A549 (cell line): ENCODE data around the gene TEP1. TPM values are rescaled to one million over a fixed set of nuclear protein-coding genes. Genes with fewer than 3 reads are reported as not detected.
A peak's percentile ranks its signal among the peaks of the same experiment; 100 is the strongest.

ENCODE experiments used
- ATAC-seq, 2 experiments: fragments of 200-7000 bp in 1 of 2; fragments of >200 bp in 1 of 2; cut with Nextera tagmentation in 1 of 2; cut with Tn5 transposase in 1 of 2; 3 replicates each; pipeline versions ENCODE4 v1.8.0 to v1.9.1; 2018 to 2020; ENCODE audit warnings: mild to moderate bottlenecking in 1 of 2, moderate library complexity in 1 of 2
- CTCF ChIA-PET: fragments of 300-600 bp; sonication (Branson Sonifier 250); formaldehyde crosslinking; extraction: SDS; loops from one replicate; lab custom pipeline; 2021; ENCODE audit warnings: antibody characterized with exemption, inconsistent platforms; lab: Yijun Ruan, JAX
- POLR2A ChIA-PET: fragments of 350-600 bp; formaldehyde crosslinking; extraction: SDS; loops from one replicate; lab custom pipeline; 2021; ENCODE audit warnings: antibody characterized with exemption, inconsistent platforms; lab: Yijun Ruan, JAX
- DNase-seq, 2 experiments: peaks; one replicate each; pipeline versions ENCODE4 v3.0.0 to v3.0.0-alpha.2; 2011 to 2016; ENCODE audit warnings: low read depth in 1 of 2, low spot score in 1 of 2
- FAIRE-seq: peaks from 2 replicates; lab custom pipeline; 2011; peaks lifted over from hg19 to GRCh38; lab: Jason Lieb, UNC
- H3K27ac ChIP-seq, 2 experiments: fragments of >200 bp; sonication (Bioruptor Twin); formaldehyde crosslinking; 3 replicates each; pipeline ENCODE4 v1.5.1; 2016 to 2017
- H3K4me1 ChIP-seq: fragments of >200 bp; sonication (Bioruptor Twin); formaldehyde crosslinking; 3 replicates; pipeline ENCODE4 v1.6.1; 2016
- H3K4me2 ChIP-seq: fragments of >200 bp; sonication (Bioruptor Twin); formaldehyde crosslinking; 3 replicates; pipeline ENCODE4 v1.6.1; 2016
- H3K4me3 ChIP-seq: fragments of >200 bp; sonication (Bioruptor Twin); formaldehyde crosslinking; 3 replicates; pipeline ENCODE4 v1.5.1; 2016
- H3K9me3 ChIP-seq: fragments of >200 bp; sonication (Bioruptor Twin); formaldehyde crosslinking; 3 replicates; pipeline ENCODE4 v1.6.1; 2016
- CBX2 ChIP-seq: fragments of 200-600 bp; sonication (generic); IDR thresholded peaks from 2 replicates; pipeline ENCODE4 v1.6.1; 2016; ENCODE audit warnings: low read depth, mild to moderate bottlenecking, borderline replicate concordance
- CEBPB ChIP-seq, 2 experiments: fragments of >200 bp in 1 of 2; sonication (Bioruptor Twin) in 1 of 2; formaldehyde crosslinking in 1 of 2; IDR thresholded peaks; 2 replicates each; pipeline ENCODE4 v1.6.1; 2012 to 2016
- FOXS1 ChIP-seq: fragments of 250-450 bp; sonication (Bioruptor Pico); IDR thresholded peaks from 2 replicates; pipeline ENCODE4 v1.5.0; 2020; ENCODE audit warnings: mild to moderate bottlenecking, moderate library complexity
- GATA3 ChIP-seq: IDR thresholded peaks from 2 replicates; pipeline ENCODE4 v1.6.1; 2012; ENCODE audit warnings: borderline replicate concordance
- JUN ChIP-seq, 2 experiments: fragments of >200 bp; sonication (Bioruptor Twin); formaldehyde crosslinking; IDR thresholded peaks; 2 replicates in 1 of 2; 3 replicates in 1 of 2; pipeline ENCODE4 v1.6.1; 2016 to 2017
- KDM5A ChIP-seq: fragments of 200-600 bp; sonication (generic); IDR thresholded peaks from 2 replicates; pipeline ENCODE4 v1.6.1; 2016; ENCODE audit warnings: antibody characterized with exemption, mild to moderate bottlenecking
- MAFK ChIP-seq: fragments of 450-650 bp; IDR thresholded peaks from 2 replicates; pipeline ENCODE4 v1.6.1; 2014; ENCODE audit not compliant: partially characterized antibody
- NFE2L2 ChIP-seq: fragments of 150-350 bp; conservative IDR thresholded peaks from 2 replicates; pipeline ENCODE4 v1.6.1; 2014; ENCODE audit warnings: low read length
- PHF8 ChIP-seq: fragments of 200-600 bp; sonication (generic); IDR thresholded peaks from 2 replicates; pipeline ENCODE4 v1.6.1; 2016; ENCODE audit warnings: low read depth, mild to moderate bottlenecking, antibody characterized with exemption, moderate library complexity, borderline replicate concordance
- RAD21 ChIP-seq, 2 experiments: fragments of >200 bp in 1 of 2; sonication (Bioruptor Twin) in 1 of 2; formaldehyde crosslinking in 1 of 2; IDR thresholded peaks in 1 of 2; conservative IDR thresholded peaks in 1 of 2; 2 replicates in 1 of 2; 3 replicates in 1 of 2; pipeline ENCODE4 v1.6.1; 2012 to 2018; ENCODE audit warnings: inconsistent platforms in 1 of 2
- RARB ChIP-seq: fragments of 250-450 bp; sonication (Bioruptor Pico); IDR thresholded peaks from 2 replicates; pipeline ENCODE4 v1.8.0; 2021; ENCODE audit warnings: mild to moderate bottlenecking, moderate library complexity
- RFX5 ChIP-seq: fragments of 450-650 bp; IDR thresholded peaks from 2 replicates; pipeline ENCODE4 v1.7.1; 2014; ENCODE audit warnings: antibody characterized with exemption, mild to moderate bottlenecking, moderate library complexity
- SMC3 ChIP-seq: fragments of >200 bp; sonication (Bioruptor Twin); formaldehyde crosslinking; IDR thresholded peaks from 3 replicates; pipeline ENCODE4 v1.6.1; 2018; ENCODE audit warnings: inconsistent platforms
- SREBF2 ChIP-seq: fragments of 450-650 bp; IDR thresholded peaks from 2 replicates; pipeline ENCODE4 v1.6.1; 2014; ENCODE audit warnings: mild to moderate bottlenecking, moderate library complexity
- ZNF302 ChIP-seq: fragments of 250-450 bp; sonication (Bioruptor Pico); IDR thresholded peaks from 2 replicates; pipeline ENCODE4 v1.9.0; 2021; ENCODE audit warnings: inconsistent platforms, mild to moderate bottlenecking, moderate library complexity
- WGBS: methylation state at CpG from one replicate; pipeline ENCODE4 v1.1.6; 2017; ENCODE audit errors: missing lambda C conversion rate; 5-methylcytosine and 5-hydroxymethylcytosine counted together
- polyA plus RNA-seq, 4 experiments: library from polyadenylated mRNA; depleted of rRNA in 3 of 4; stranded (reverse); fragments of >200 nt; fragmentation: RNase III in 1 of 4; extraction: RNeasy Plus Mini Kit Qiagen cat#74134 plus additional on column Dnase treatment in 1 of 4; gene quantifications; 2 replicates in 3 of 4; 3 replicates in 1 of 4; pipeline ENCODE4 v1.2.3, GENCODE V29; 2011 to 2017
- TF ChIP-seq, protein P1 (sequence below): fragments of 250-450 bp; sonication (Bioruptor Pico); IDR thresholded peaks from 2 replicates; pipeline ENCODE4 v1.5.0; 2021; ENCODE audit warnings: mild to moderate bottlenecking, moderate library complexity, borderline replicate concordance
- TF ChIP-seq, protein P2 (sequence below): IDR thresholded peaks from 2 replicates; pipeline ENCODE4 v1.6.1; 2012
- TF ChIP-seq, protein P3 (sequence below): IDR thresholded peaks from 2 replicates; pipeline ENCODE4 v1.6.1; 2012; ENCODE audit warnings: low read depth, borderline replicate concordance
- TF ChIP-seq, protein P4 (sequence below): fragments of >200 bp; sonication (Bioruptor Twin); formaldehyde crosslinking; IDR thresholded peaks from 2 replicates; pipeline ENCODE4 v1.6.1; 2016
- TF ChIP-seq, protein P5 (sequence below): fragments of 200-600 bp; sonication (generic); IDR thresholded peaks from 2 replicates; pipeline ENCODE4 v1.6.1; 2016; ENCODE audit warnings: antibody characterized with exemption, mild to moderate bottlenecking, moderate library complexity
- TF ChIP-seq, protein P6 (sequence below): fragments of 250-450 bp; sonication (Bioruptor Pico); IDR thresholded peaks from 2 replicates; pipeline ENCODE4 v1.5.0; 2020; ENCODE audit warnings: low read depth, mild to moderate bottlenecking, moderate library complexity
- TF ChIP-seq, protein P7 (sequence below): fragments of >200 bp; sonication (Bioruptor Twin); formaldehyde crosslinking; IDR thresholded peaks from 3 replicates; pipeline ENCODE4 v1.5.1; 2016
- TF ChIP-seq, protein P8 (sequence below): fragments of 450-650 bp; IDR thresholded peaks from 2 replicates; pipeline ENCODE4 v1.6.1; 2014; ENCODE audit warnings: antibody characterized with exemption

The TEP1 gene
- polyA plus RNA-seq, 2 of the 4 experiments (the other 2 are of a cell fraction) = 6.8 to 17.5 TPM

DNA sequence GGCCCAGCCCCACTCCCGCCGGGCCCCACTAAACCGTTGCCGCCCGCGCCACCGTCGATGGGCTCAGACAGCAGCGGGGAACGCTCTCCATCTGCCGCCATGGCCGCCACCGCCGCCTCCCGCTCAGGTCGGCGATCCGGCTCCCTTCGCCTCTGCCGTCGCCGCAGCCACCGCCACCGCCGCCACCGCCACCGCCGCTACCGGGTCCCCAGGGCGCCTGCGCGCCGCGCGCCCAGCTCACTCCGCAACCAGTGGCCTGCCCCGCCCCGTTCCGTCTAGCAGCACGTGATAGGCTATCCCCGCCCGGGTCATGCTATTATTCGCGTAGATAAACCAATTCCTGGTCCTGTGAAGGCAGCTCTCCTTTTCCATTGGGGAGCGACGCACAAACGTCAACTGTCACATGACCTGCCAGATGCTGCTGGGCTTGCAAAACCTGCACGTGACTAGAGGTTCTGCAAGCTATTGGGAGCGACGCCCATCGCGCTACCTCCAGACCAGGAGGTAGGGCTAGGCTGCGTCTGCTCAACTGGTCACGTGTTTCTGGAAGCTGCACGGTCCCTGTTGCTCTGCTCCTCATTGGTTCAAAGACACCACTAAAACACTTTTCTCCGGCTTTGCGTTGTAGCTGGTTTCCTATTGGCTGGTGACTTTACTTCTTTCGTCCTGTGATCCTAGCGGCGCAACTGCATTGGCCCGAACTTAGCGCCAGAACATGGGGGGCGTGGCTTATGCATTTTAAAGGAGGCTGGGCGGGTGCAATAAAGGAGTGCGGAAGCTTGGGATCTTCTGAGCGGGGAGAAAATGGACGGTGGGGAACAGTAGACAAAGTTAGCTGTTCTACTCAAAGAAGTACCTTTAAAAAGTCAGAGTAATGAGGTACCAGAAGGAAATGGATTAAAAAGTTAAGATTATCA lies 48.2 kb upstream of the TEP1 start, which contains the start of gene PIP4P1 (continued):
- TF ChIP-seq, protein P1, sequence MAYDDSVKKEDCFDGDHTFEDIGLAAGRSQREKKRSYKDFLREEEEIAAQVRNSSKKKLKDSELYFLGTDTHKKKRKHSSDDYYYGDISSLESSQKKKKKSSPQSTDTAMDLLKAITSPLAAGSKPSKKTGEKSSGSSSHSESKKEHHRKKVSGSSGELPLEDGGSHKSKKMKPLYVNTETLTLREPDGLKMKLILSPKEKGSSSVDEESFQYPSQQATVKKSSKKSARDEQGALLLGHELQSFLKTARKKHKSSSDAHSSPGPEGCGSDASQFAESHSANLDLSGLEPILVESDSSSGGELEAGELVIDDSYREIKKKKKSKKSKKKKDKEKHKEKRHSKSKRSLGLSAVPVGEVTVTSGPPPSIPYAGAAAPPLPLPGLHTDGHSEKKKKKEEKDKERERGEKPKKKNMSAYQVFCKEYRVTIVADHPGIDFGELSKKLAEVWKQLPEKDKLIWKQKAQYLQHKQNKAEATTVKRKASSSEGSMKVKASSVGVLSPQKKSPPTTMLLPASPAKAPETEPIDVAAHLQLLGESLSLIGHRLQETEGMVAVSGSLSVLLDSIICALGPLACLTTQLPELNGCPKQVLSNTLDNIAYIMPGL (CRISPR knock-in tag) = no peak
- TF ChIP-seq ZNF302 (CRISPR knock-in tag) = peak; percentile 58; the same call in 1 of the 2 replicates
- TF ChIP-seq CEBPB (IDR thresholded peaks at IDR 0.05) = peak; percentile 50 to 81; a peak in 3 of 4 replicates
- TF ChIP-seq, protein P2, sequence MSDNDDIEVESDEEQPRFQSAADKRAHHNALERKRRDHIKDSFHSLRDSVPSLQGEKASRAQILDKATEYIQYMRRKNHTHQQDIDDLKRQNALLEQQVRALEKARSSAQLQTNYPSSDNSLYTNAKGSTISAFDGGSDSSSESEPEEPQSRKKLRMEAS = peak; percentile 96
- peak; percentile 76 for TF ChIP-seq RFX5
- no peak for TF ChIP-seq CBX2
- 0 out of 2 replicates have a peak, but pooled peaks have one; percentile 57 for TF ChIP-seq FOXS1
- TF ChIP-seq JUN (IDR thresholded peaks at IDR 0.05) = peak; percentile 66 to 68; a peak in 3 of 5 replicates
- TF ChIP-seq, protein P3, sequence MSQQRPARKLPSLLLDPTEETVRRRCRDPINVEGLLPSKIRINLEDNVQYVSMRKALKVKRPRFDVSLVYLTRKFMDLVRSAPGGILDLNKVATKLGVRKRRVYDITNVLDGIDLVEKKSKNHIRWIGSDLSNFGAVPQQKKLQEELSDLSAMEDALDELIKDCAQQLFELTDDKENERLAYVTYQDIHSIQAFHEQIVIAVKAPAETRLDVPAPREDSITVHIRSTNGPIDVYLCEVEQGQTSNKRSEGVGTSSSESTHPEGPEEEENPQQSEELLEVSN = peak; percentile 82
- TF ChIP-seq, all 56 proteins: peak for 22

DNA sequence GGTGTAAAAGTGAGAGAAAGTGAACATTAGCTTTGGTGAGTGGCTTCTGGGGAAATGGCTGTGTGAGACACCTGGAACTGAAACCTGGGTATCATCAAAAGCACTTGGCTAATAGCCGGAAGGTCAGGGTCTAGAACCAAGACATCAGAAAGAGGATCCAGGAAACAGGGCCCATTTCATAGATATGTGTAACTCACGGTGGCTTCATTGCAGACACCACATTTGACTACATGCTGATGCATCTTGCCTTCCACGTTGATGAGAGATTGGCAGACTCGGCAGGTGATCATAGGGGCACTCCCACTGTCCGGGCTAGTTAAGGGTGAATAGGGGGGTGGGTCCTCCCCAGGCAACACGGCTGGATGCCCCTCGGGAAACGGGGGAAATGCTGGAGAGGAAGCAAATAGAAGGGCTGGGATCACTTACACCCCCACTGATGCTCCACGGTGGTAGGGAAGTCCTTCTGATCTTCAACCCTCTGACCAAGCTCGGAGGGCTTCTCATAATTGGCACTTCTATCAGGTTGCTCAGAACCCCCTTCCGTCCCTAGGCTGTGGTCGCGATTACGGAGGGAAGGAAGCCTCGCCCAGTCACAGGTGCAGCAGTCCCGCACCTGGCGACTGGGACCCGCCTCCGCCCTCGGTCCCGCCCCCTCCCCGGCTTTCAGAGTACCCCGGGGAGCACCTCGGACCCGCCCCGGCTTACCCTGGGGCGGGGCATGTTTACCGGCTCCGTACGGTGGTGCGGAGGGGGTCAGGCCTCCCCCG lies 47.3 kb upstream of the TEP1 start:
- Histone ChIP-seq H3K4me3 (peak overlapping the region; percentile 85), H3K4me1 (peaks cover 34% of the 10 kb centered on the region), H3K4me2 (peak overlapping the region; percentile 85), H3K9me3 (no peaks in the 10 kb centered on the region), H3K27ac (peak overlapping the region; percentile 85 to 92)
- ChIA-PET POLR2A (interaction anchor here (0.6 to 2.3 kb wide), 8 partner anchors 9 to 223 kb away, joined by 3 to 44 read pairs (median 7); partner anchors contain the start of genes PARP2, PNP, RNASE4 and TEP1), CTCF (interaction anchor here (1.1 to 2.4 kb wide), 2 partner anchors 45 to 153 kb away, joined by 5 to 6 read pairs; no protein-coding TSS in a partner anchor)
- DNase-seq = no peak
- 10% methylated on average over 16 of the region's 32 CpGs for WGBS
- FAIRE-seq = no peak
- ATAC-seq = peak in 1 of 2 experiments; percentile 10; a peak in 3 of 6 replicates
- TF ChIP-seq MAFK (no peak), SMC3 (no peak), RARB (no peak), PHF8 (no peak), KDM5A (no peak), RAD21 (conservative IDR thresholded peaks at IDR 0.05 in 1 of 2, IDR thresholded peaks at IDR 0.05 in 1 of 2) (no peak), NFE2L2 (no peak), SREBF2 (no peak), ZNF302 (CRISPR knock-in tag) (no peak), GATA3 (no peak)
- TF ChIP-seq, protein P4, sequence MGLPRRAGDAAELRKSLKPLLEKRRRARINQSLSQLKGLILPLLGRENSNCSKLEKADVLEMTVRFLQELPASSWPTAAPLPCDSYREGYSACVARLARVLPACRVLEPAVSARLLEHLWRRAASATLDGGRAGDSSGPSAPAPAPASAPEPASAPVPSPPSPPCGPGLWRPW = no peak
- TF ChIP-seq, protein P5, sequence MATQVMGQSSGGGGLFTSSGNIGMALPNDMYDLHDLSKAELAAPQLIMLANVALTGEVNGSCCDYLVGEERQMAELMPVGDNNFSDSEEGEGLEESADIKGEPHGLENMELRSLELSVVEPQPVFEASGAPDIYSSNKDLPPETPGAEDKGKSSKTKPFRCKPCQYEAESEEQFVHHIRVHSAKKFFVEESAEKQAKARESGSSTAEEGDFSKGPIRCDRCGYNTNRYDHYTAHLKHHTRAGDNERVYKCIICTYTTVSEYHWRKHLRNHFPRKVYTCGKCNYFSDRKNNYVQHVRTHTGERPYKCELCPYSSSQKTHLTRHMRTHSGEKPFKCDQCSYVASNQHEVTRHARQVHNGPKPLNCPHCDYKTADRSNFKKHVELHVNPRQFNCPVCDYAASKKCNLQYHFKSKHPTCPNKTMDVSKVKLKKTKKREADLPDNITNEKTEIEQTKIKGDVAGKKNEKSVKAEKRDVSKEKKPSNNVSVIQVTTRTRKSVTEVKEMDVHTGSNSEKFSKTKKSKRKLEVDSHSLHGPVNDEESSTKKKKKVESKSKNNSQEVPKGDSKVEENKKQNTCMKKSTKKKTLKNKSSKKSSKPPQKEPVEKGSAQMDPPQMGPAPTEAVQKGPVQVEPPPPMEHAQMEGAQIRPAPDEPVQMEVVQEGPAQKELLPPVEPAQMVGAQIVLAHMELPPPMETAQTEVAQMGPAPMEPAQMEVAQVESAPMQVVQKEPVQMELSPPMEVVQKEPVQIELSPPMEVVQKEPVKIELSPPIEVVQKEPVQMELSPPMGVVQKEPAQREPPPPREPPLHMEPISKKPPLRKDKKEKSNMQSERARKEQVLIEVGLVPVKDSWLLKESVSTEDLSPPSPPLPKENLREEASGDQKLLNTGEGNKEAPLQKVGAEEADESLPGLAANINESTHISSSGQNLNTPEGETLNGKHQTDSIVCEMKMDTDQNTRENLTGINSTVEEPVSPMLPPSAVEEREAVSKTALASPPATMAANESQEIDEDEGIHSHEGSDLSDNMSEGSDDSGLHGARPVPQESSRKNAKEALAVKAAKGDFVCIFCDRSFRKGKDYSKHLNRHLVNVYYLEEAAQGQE = no peak
- TF ChIP-seq, protein P6, sequence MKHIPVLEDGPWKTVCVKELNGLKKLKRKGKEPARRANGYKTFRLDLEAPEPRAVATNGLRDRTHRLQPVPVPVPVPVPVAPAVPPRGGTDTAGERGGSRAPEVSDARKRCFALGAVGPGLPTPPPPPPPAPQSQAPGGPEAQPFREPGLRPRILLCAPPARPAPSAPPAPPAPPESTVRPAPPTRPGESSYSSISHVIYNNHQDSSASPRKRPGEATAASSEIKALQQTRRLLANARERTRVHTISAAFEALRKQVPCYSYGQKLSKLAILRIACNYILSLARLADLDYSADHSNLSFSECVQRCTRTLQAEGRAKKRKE = no peak
- TF ChIP-seq, protein P7, sequence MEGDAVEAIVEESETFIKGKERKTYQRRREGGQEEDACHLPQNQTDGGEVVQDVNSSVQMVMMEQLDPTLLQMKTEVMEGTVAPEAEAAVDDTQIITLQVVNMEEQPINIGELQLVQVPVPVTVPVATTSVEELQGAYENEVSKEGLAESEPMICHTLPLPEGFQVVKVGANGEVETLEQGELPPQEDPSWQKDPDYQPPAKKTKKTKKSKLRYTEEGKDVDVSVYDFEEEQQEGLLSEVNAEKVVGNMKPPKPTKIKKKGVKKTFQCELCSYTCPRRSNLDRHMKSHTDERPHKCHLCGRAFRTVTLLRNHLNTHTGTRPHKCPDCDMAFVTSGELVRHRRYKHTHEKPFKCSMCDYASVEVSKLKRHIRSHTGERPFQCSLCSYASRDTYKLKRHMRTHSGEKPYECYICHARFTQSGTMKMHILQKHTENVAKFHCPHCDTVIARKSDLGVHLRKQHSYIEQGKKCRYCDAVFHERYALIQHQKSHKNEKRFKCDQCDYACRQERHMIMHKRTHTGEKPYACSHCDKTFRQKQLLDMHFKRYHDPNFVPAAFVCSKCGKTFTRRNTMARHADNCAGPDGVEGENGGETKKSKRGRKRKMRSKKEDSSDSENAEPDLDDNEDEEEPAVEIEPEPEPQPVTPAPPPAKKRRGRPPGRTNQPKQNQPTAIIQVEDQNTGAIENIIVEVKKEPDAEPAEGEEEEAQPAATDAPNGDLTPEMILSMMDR = no peak
- TF ChIP-seq, protein P8, sequence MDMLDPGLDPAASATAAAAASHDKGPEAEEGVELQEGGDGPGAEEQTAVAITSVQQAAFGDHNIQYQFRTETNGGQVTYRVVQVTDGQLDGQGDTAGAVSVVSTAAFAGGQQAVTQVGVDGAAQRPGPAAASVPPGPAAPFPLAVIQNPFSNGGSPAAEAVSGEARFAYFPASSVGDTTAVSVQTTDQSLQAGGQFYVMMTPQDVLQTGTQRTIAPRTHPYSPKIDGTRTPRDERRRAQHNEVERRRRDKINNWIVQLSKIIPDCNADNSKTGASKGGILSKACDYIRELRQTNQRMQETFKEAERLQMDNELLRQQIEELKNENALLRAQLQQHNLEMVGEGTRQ = no peak
